HCT116 (cell line): ENCODE measurements around the gene U2AF2. TPM values are rescaled to one million over a fixed set of nuclear protein-coding genes. Genes with fewer than 3 reads are reported as not detected.

Source experiments
- ATAC-seq: fragments of 200-7000 bp; cut with Tn5 transposase; 2 replicates; pipeline ENCODE4 v1.9.1; 2020; ENCODE audit warnings: mild to moderate bottlenecking, moderate library complexity
- BruUV-seq: library from RNA; stranded (reverse); fragments of 400-500 nt; replicated peaks from 2 replicates; lab custom pipeline; 2021; lab: Mats Ljungman, UMichigan
- CTCF ChIA-PET: fragments of 300-600 bp; sonication (Branson Sonifier 250); formaldehyde crosslinking; loops from one replicate; lab custom pipeline; 2021; ENCODE audit warnings: antibody characterized with exemption; lab: Charles Lee
- POLR2A ChIA-PET: fragments of 300-600, 350-600 bp; sonication (Branson Sonifier 250); formaldehyde crosslinking; loops from one replicate; lab custom pipeline; 2021; ENCODE audit warnings: antibody characterized with exemption; lab: Charles Lee
- RAD21 ChIA-PET, 2 experiments: fragments of 300-600 bp; sonication (Branson Sonifier 250); formaldehyde crosslinking; loops; one replicate each; lab custom pipeline; 2023; ENCODE audit warnings: low total read pairs in 2 of 2; ENCODE audit not compliant: uncharacterized antibody in 2 of 2, unreplicated experiment in 2 of 2, low non-redundant PET in 1 of 2; lab: Charles Lee
- DNase-seq: peaks from one replicate; pipeline ENCODE4 v3.0.0-alpha.2; 2010; ENCODE audit warnings: low read depth, low spot score
- H2AFZ ChIP-seq: fragments of 200-600 bp; shearing (Covaris generic), sonication (generic); 2 replicates; pipeline ENCODE4 v1.6.1; 2017; ENCODE audit warnings: low read depth, mixed run types, mixed read lengths, antibody characterized with exemption, low read length; ENCODE audit not compliant: poor library complexity, severe bottlenecking
- H3K27ac ChIP-seq: 2 replicates; pipeline ENCODE4 v1.5.1; 2012; ENCODE audit warnings: low read depth, low read length
- H3K27me3 ChIP-seq: fragments of 200-600 bp; sonication (generic); 2 replicates; pipeline ENCODE4 v1.6.1; 2016; ENCODE audit warnings: mixed run types, low read length, mixed read lengths; ENCODE audit not compliant: insufficient read depth
- H3K36me3 ChIP-seq, 2 experiments: fragments of 200-500 bp in 1 of 2; fragments of 200-600 bp in 1 of 2; sonication (Bioruptor generic) in 1 of 2; sonication (generic) in 1 of 2; 2 replicates each; pipeline versions ENCODE4 v1.5.1 to v1.6.1; 2014 to 2016; ENCODE audit warnings: low read length in 2 of 2, inconsistent platforms in 1 of 2, mixed read lengths in 1 of 2, mixed run types in 1 of 2; ENCODE audit not compliant: insufficient read depth in 2 of 2, control insufficient read depth in 1 of 2
- H3K4me1 ChIP-seq, 2 experiments: fragments of 200-600 bp in 1 of 2; sonication (generic) in 1 of 2; 2 replicates each; pipeline versions ENCODE4 v1.5.1 to v1.6.1; 2012 to 2017; ENCODE audit warnings: low read length in 2 of 2, inconsistent platforms in 1 of 2, mild to moderate bottlenecking in 1 of 2, mixed read lengths in 1 of 2, mixed run types in 1 of 2, moderate library complexity in 1 of 2; ENCODE audit not compliant: insufficient read depth in 2 of 2, control insufficient read depth in 1 of 2
- H3K4me2 ChIP-seq: fragments of 200-600 bp; sonication (generic); 2 replicates; pipeline ENCODE4 v1.6.1; 2017; ENCODE audit warnings: mixed run types, low read length, mixed read lengths
- H3K4me3 ChIP-seq, 2 experiments: fragments of 200-600 bp in 1 of 2; sonication (generic) in 1 of 2; replicated peaks in 1 of 2; 2 replicates each; pipeline ENCODE4 v1.5.1; 2011 to 2016; ENCODE audit warnings: low read length in 2 of 2, control low read depth in 1 of 2, low read depth in 1 of 2, mild to moderate bottlenecking in 1 of 2, mixed read lengths in 1 of 2, mixed run types in 1 of 2
- H3K79me2 ChIP-seq: fragments of 200-600 bp; sonication (generic); 2 replicates; pipeline ENCODE4 v1.6.1; 2017; ENCODE audit warnings: mild to moderate bottlenecking, mixed run types, low read length, moderate library complexity, mixed read lengths; ENCODE audit not compliant: insufficient read depth
- H3K9ac ChIP-seq: fragments of 200-600 bp; sonication (generic); 2 replicates; pipeline ENCODE4 v1.6.1; 2016; ENCODE audit warnings: low read length, mixed read lengths
- H3K9me2 ChIP-seq: fragments of 200-600 bp; sonication (generic), shearing (Covaris generic); 2 replicates; pipeline ENCODE4 v1.6.1; 2017; ENCODE audit warnings: mixed run types, mild to moderate bottlenecking, moderate library complexity; ENCODE audit not compliant: insufficient read depth
- H3K9me3 ChIP-seq, 2 experiments: fragments of 200-500 bp in 1 of 2; fragments of 200-600 bp in 1 of 2; sonication (Bioruptor generic) in 1 of 2; sonication (generic) in 1 of 2; 2 replicates each; pipeline ENCODE4 v1.6.1; 2014 to 2017; ENCODE audit warnings: low read length in 2 of 2, mixed read lengths in 2 of 2, inconsistent platforms in 1 of 2, low read depth in 1 of 2, mild to moderate bottlenecking in 1 of 2, mixed run types in 1 of 2, moderate library complexity in 1 of 2; ENCODE audit not compliant: control insufficient read depth in 1 of 2, insufficient read depth in 1 of 2
- H4K20me1 ChIP-seq: fragments of 200-600 bp; sonication (generic), shearing (Covaris generic); 2 replicates; pipeline ENCODE4 v1.6.1; 2017; ENCODE audit warnings: mixed run types, mild to moderate bottlenecking, moderate library complexity; ENCODE audit not compliant: insufficient read depth
- CBX3 ChIP-seq: IDR thresholded peaks from 2 replicates; pipeline ENCODE4 v1.6.1; 2012; ENCODE audit warnings: low read depth
- CEBPB ChIP-seq: IDR thresholded peaks from 2 replicates; pipeline ENCODE4 v1.6.1; 2012; ENCODE audit warnings: low read depth
- EGR1 ChIP-seq: IDR thresholded peaks from 2 replicates; pipeline ENCODE4 v1.6.1; 2012; ENCODE audit warnings: low read depth
- EZH2 ChIP-seq: fragments of 200-600 bp; sonication (generic); IDR thresholded peaks from 2 replicates; pipeline ENCODE4 v1.6.1; 2017; ENCODE audit warnings: antibody characterized with exemption, mixed run types
- FOSL1 ChIP-seq: IDR thresholded peaks from 2 replicates; pipeline ENCODE4 v1.6.1; 2012; ENCODE audit warnings: low read depth
- POLR2A ChIP-seq: IDR thresholded peaks from 2 replicates; pipeline ENCODE4 v1.7.0; 2011; ENCODE audit warnings: borderline replicate concordance; ENCODE audit not compliant: insufficient read depth, insufficient read length; ENCODE audit errors: extremely low read depth
- POLR2AphosphoS5 ChIP-seq: IDR thresholded peaks from 2 replicates; pipeline ENCODE4 v1.6.1; 2011; ENCODE audit warnings: mild to moderate bottlenecking, low read depth, low read length, moderate library complexity
- SIN3A ChIP-seq: IDR thresholded peaks from 2 replicates; pipeline ENCODE4 v1.6.1; 2012; ENCODE audit warnings: low read depth
- SP1 ChIP-seq: IDR thresholded peaks from 2 replicates; pipeline ENCODE4 v1.6.1; 2012; ENCODE audit warnings: low read depth
- SRF ChIP-seq: IDR thresholded peaks from 2 replicates; pipeline ENCODE4 v1.6.1; 2012; ENCODE audit warnings: low read depth
- ZFX ChIP-seq: fragments of 450-650 bp; IDR thresholded peaks from 2 replicates; pipeline ENCODE4 v1.6.1; 2017
- intact Hi-C: fragments of 100-400 bp; cut with micrococcal nuclease; formaldehyde crosslinking; loops from 2 replicates; pipeline ENCODE4 v1.10.0; 2022
- total RNA-seq: library from RNA; stranded (reverse); gene quantifications from one replicate; pipeline ENCODE4 v1.2.1, GENCODE V29; 2021; ENCODE audit not compliant: unreplicated experiment
- TF ChIP-seq, protein P1 (sequence below), 3 experiments: fragments of 200-600 bp in 1 of 3; sonication (generic) in 1 of 3; IDR thresholded peaks in 2 of 3; conservative IDR thresholded peaks in 1 of 3; 2 replicates each; pipeline ENCODE4 v1.5.1; 2012 to 2017; ENCODE audit warnings: low read depth in 2 of 3, low read length in 2 of 3, antibody characterized with exemption in 1 of 3, borderline replicate concordance in 1 of 3, control low read depth in 1 of 3, mild to moderate bottlenecking in 1 of 3, mixed read lengths in 1 of 3, mixed run types in 1 of 3, moderate library complexity in 1 of 3; ENCODE audit not compliant: insufficient read depth in 1 of 3
- TF ChIP-seq, protein P2 (sequence below): IDR thresholded peaks from 2 replicates; pipeline ENCODE4 v1.6.1; 2012
- TF ChIP-seq, protein P3 (sequence below): IDR thresholded peaks from 2 replicates; pipeline ENCODE4 v1.6.1; 2012; ENCODE audit warnings: low read depth

The U2AF2 gene
- total RNA-seq, 1 experiment from 2014 or later, result 259 TPM

DNA sequence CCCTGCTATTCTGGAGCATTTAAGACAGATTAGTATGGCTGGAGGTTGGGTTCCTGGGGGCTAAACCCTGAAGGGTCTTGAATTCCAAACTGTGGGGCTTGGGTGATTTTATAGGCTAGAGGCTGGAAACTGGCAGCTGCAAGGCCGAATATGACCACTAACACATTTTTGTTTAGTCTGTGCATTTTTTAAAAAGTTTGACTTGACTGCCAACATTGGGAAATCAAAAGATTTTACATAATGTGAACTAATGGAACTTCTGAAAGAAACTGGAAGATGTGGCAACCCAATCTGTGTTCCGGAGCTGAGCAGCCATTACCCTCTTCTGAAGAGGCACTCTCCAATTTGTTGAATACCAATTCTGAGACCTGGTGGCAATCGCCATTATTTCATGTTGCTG, 35.5 kb upstream of the U2AF2 start:
- ATAC-seq, result no peak
- POLR2A ChIA-PET, result no interaction called here

DNA sequence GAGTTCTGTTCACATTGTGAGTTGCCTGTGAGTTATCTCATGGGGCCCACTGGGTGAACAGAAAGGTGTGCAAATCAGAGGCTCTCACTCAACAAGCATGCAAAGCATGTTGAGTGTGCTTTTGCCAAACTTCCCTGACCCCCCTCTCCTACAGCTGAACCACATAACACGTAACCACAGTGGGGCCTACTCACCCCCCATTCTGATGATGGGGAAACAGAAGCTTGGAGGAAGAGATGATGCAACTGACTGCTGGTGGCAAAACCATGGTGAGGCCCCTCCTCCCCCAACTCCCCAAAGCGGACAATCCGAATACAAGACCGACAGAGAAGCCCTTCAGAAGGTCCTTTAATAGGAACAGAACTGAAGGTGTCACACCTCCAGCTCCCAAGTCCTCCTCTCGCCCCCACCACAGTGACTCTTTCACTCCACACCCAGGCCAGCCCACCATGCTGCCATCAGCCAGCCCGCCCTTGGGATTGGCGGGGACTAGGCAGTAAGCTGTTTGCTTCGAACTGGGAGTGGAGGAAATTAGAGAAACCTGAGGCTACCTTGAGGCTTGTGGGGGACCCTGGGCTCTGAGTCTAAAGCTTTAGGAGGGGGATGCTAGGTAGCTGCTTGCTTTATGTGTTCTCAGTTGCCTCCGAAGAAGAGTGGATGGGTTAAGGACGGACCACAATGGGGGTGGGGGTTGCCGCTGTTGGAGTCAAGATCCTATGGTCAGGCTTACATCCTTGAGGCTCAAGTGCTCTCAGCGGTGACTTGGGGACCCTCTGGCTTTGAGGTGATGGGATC, 34.2 kb upstream of the U2AF2 start:
- ChIA-PET POLR2A (interaction anchor here (1.2 kb wide), 1 partner anchor 14 kb away, joined by 3 read pairs; no protein-coding TSS in a partner anchor), CTCF (no interaction called here), RAD21 (no interaction called here)
- Histone ChIP-seq H3K79me2 (no peaks in the 10 kb centered on the region), H3K9ac (no peak overlapping the region), H3K4me2 (no peak overlapping the region), H3K27me3 (no peaks in the 10 kb centered on the region), H3K27ac (no peak overlapping the region), H3K9me3 (no peaks in the 10 kb centered on the region), H4K20me1 (no peaks in the 10 kb centered on the region), H3K36me3 (peaks cover 0 to 6% of the 10 kb centered on the region in 2 experiments; a peak in 2 of 4 replicates), H3K4me3 (no peak overlapping the region), H2AFZ (no peak overlapping the region), H3K4me1 (peaks cover 8 to 14% of the 10 kb centered on the region in 2 experiments; a peak in 3 of 4 replicates), H3K9me2 (no peaks in the 10 kb centered on the region)
- ATAC-seq (no peak), DNase-seq (no peak)
- no TSS peak for BruUV-seq
- intact Hi-C loops, result no loop called here
- TF ChIP-seq, protein P1, sequence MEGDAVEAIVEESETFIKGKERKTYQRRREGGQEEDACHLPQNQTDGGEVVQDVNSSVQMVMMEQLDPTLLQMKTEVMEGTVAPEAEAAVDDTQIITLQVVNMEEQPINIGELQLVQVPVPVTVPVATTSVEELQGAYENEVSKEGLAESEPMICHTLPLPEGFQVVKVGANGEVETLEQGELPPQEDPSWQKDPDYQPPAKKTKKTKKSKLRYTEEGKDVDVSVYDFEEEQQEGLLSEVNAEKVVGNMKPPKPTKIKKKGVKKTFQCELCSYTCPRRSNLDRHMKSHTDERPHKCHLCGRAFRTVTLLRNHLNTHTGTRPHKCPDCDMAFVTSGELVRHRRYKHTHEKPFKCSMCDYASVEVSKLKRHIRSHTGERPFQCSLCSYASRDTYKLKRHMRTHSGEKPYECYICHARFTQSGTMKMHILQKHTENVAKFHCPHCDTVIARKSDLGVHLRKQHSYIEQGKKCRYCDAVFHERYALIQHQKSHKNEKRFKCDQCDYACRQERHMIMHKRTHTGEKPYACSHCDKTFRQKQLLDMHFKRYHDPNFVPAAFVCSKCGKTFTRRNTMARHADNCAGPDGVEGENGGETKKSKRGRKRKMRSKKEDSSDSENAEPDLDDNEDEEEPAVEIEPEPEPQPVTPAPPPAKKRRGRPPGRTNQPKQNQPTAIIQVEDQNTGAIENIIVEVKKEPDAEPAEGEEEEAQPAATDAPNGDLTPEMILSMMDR (IDR thresholded peaks at IDR 0.05 in 2 of 3, conservative IDR thresholded peaks at IDR 0.05 in 1 of 3; ENCODE audit: borderline replicate concordance in 1 of 3, insufficient read depth in 1 of 3, low read depth in 2 of 3, low read length in 2 of 3), result no peak
- no peak for TF ChIP-seq FOSL1
- TF ChIP-seq, protein P2, sequence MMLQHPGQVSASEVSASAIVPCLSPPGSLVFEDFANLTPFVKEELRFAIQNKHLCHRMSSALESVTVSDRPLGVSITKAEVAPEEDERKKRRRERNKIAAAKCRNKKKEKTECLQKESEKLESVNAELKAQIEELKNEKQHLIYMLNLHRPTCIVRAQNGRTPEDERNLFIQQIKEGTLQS, result no peak
- TF ChIP-seq SIN3A, result no peak
- TF ChIP-seq, protein P3, sequence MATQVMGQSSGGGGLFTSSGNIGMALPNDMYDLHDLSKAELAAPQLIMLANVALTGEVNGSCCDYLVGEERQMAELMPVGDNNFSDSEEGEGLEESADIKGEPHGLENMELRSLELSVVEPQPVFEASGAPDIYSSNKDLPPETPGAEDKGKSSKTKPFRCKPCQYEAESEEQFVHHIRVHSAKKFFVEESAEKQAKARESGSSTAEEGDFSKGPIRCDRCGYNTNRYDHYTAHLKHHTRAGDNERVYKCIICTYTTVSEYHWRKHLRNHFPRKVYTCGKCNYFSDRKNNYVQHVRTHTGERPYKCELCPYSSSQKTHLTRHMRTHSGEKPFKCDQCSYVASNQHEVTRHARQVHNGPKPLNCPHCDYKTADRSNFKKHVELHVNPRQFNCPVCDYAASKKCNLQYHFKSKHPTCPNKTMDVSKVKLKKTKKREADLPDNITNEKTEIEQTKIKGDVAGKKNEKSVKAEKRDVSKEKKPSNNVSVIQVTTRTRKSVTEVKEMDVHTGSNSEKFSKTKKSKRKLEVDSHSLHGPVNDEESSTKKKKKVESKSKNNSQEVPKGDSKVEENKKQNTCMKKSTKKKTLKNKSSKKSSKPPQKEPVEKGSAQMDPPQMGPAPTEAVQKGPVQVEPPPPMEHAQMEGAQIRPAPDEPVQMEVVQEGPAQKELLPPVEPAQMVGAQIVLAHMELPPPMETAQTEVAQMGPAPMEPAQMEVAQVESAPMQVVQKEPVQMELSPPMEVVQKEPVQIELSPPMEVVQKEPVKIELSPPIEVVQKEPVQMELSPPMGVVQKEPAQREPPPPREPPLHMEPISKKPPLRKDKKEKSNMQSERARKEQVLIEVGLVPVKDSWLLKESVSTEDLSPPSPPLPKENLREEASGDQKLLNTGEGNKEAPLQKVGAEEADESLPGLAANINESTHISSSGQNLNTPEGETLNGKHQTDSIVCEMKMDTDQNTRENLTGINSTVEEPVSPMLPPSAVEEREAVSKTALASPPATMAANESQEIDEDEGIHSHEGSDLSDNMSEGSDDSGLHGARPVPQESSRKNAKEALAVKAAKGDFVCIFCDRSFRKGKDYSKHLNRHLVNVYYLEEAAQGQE, result no peak
- no peak for TF ChIP-seq POLR2A
- no peak for TF ChIP-seq SP1
- TF ChIP-seq EGR1, result no peak
- no peak for TF ChIP-seq CBX3
- TF ChIP-seq ZFX, result no peak
- no peak for TF ChIP-seq POLR2AphosphoS5

More for the DNA sequence above, 35.5 kb upstream of the U2AF2 start:
- ChIA-PET RAD21 (interaction anchor here in 1 of 2 experiments (0.7 kb wide), 1 partner anchor 20 kb away, joined by 3 read pairs; no protein-coding TSS in a partner anchor), CTCF (interaction anchor here (0.7 to 1.6 kb wide), 2 partner anchors 13 to 14 kb away, joined by 3 to 5 read pairs; partner anchors contain the start of gene ZNF865)
- BruUV-seq, result no TSS peak
- Histone ChIP-seq H3K79me2 (no peaks in the 10 kb centered on the region), H3K36me3 (peaks cover 0 to 6% of the 10 kb centered on the region in 2 experiments; a peak in 2 of 4 replicates), H3K27ac (no peak overlapping the region), H3K4me3 (no peak overlapping the region), H2AFZ (no peak overlapping the region), H3K27me3 (no peaks in the 10 kb centered on the region), H3K9me3 (no peaks in the 10 kb centered on the region), H4K20me1 (no peaks in the 10 kb centered on the region)
- DNase-seq, result no peak
- TF ChIP-seq SIN3A, result no peak
- TF ChIP-seq, protein P2, result no peak
- TF ChIP-seq EZH2, result no peak
- no peak for TF ChIP-seq CEBPB
- no peak for TF ChIP-seq SRF
- TF ChIP-seq POLR2AphosphoS5, result no peak
- TF ChIP-seq, all 23 proteins: peak for 0
- intact Hi-C loops, result no loop called here
- peaks cover 3 to 6% of the 10 kb centered on the region in 2 experiments; a peak in 3 of 4 replicates for H3K4me1 ChIP-seq
- no peaks in the 10 kb centered on the region for H3K9me2 ChIP-seq
- no peak overlapping the region for H3K4me2 ChIP-seq
- no peak overlapping the region for H3K9ac ChIP-seq
